Ramos (cell line): ENCODE results near the gene SLC11A2.
"Not testable (repeated sequence)": the region's sequence is repeated elsewhere in the genome, so short reads cannot be mapped to it uniquely, and the experiment has no call there.

ENCODE experiments used
- in situ Hi-C: fragments of 300-500 bp; cut with MboI; formaldehyde crosslinking; loops from one replicate; pipeline ENCODE4 v1.14.3; 2022; ENCODE audit warnings: low sequenced_read_pairs; ENCODE audit not compliant: unreplicated experiment

SLC11A2 gene

DNA sequence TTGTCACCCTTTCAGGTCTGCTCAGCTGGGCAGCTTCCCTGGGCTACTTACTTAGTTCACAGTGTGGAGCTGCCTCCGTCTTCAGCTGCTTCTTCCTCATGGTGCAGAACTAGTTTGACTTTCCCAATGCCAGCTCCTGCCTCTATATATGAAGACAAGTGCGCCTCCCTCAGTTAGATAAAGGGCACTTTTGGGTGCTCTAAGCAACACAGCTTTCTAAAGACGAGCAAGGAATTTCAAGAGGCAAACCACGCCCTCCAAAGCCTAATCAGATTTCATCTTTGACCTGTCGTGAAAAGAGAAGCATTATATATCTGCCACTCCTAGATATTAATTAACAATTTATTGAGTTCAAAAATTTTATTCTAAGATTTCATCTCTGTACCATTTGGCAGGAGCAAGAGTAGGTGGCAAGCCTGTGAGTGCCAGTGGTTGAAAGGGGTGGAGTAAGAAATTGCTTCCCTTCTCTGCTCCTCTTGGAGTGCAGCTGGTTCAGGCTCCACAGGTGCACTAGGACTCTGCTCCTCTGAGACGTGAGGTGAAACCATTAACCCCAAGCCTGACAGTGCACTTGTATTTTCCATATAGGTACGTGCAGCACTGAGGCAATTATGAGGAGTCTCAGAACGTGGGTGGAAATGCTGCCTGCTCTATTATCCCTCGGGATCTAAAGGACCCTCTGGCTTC, 2.1 kb upstream of the SLC11A2 start:
- in situ Hi-C loops = loop anchor here (10.0 kb wide), 1 partner anchor 203 kb away; no protein-coding TSS in a partner anchor

DNA sequence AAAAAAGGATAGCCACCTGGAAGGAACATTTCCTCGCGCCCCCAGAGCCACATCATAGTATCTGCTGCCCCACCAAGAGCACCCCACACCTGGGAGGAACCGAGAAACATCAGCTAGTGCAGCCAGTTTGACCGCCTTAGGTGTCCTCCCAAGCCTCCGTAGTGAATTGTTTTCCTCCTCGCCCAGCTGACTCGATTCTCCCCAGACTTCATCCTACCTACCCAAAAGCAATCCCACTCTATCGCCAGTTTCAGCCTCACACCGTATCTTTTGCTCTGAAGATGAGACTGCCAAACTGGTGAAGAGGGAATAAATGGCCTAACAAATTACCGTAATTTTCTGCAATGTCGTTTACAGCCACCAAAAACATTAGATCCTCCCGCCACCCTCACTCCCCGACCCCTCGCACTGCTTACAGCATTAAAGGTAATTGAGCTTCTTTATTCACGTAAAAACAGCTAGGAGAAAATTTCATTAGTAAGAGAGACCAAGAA, 1.2 kb upstream of the SLC11A2 start:
- in situ Hi-C loops = loop anchor here (10.0 kb wide), 1 partner anchor 203 kb away; no protein-coding TSS in a partner anchor

DNA sequence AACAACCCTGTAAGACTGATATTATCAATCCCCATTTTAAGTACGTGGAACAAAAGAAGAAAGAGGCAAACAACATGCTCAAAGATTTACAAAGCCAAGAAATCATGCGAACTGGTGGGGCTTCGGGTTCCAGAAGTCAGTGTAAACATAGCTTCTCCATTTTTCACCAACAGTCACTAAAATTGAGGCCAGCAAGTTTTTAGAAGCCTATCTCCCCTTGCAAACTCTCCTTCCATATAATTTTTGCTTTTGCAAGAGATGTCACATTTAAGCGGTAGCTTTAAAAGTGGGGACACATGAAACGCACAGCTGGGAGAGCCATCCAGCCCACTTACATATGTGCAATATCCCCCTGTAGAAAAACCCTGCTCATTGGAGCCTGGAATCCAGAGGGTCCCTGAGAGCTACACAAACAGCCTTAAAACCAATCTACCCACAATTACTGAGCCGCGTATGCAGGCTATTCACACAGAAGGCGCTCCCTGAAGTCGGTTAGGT, 797 bp downstream of the SLC11A2 start:
- in situ Hi-C loops = loop anchor here (10.0 kb wide), 1 partner anchor 201 kb away; no protein-coding TSS in a partner anchor

DNA sequence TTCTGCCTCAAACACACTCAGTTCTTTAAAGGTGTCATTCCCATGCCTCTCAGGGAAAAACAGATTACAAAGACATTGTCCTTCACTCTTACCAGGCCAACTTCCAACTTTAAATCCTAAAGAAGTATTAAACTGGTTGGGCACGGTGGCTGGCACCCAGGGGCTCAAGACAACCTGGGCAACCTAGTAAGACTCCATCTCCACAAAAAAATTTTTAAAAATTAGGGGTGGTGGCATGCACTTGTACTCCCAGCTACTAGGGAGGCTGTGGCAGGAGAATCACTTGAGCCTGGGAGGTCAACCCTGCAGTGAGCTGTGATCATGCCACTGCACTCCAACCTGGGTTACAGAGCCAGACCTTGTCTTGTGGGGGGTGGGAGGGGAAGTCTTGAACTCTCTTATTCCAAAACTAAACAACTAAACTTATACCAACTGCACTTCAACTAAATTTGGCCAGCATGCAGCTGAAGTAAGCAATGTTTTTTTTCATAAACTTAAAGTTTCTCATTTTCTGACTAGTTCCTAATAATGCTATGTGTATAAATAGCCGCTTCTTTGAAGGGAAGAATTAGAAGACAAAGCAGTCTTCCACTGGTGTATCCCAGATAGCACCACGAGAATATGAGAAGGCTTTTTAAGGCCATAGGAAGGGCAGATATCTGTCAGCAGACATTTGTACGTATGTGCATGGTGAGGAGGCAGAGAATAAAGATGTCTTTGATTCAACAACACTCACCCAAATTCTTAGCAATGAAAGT, 2.4 kb downstream of the SLC11A2 start:
- in situ Hi-C loops = loop anchor here (10.0 kb wide), 1 partner anchor 199 kb away; no protein-coding TSS in a partner anchor

DNA sequence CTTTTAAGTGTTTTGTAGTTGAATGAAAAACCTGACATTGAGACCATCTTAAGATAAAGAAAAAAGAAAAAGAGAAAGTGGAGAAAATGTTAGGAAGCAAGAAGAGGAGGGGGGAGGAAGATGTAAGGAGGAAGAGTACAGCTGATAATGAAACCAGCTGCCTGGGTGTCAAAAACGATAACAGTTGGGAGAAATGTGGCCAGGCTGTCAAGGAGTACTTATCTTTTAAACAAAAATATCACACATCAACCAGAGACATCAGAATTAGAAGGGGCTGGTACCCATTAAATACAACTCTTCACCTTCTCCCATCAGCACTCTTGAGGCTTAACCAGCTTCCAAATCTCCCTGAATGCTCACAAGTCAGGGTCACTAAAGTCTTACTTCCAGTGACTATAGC, 4.5 kb downstream of the SLC11A2 start:
- in situ Hi-C loops = loop anchor here (10.0 kb wide), 1 partner anchor 197 kb away; no protein-coding TSS in a partner anchor

DNA sequence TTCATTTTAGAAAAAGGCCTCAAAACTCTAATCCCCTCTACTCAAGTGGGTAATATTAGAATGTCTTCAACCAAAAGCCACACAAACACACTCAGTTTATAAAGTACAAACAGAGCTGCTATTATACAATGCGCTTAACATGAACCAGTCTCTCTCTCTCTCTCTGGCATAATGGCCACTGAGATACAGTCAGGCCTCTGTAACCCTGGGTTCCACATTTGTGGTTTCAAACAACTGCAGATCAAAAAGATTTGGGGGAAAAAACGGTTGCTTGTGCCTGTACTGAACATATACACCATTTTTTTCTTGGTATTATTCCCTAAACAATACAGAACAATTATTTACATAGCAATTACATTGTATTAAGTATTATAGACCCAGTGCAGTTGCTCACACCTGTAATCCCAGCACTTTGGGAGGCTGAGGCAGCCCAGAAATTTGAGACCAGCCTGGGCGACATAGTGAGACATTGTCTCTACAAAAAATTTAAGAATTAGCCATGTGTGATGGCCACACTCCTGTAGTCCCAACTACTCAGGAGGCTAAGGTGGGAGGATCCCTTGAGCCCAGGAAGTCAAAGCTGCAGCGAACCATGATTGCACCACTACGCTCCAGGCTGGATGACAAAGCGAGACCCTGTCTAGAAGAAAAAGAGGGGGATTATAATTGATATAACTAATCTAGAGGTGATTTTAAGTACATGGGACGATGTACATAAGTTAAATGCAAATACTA, 5.6 kb downstream of the SLC11A2 start:
- in situ Hi-C loops = loop anchor here (10.0 kb wide), 1 partner anchor 196 kb away; no protein-coding TSS in a partner anchor

DNA sequence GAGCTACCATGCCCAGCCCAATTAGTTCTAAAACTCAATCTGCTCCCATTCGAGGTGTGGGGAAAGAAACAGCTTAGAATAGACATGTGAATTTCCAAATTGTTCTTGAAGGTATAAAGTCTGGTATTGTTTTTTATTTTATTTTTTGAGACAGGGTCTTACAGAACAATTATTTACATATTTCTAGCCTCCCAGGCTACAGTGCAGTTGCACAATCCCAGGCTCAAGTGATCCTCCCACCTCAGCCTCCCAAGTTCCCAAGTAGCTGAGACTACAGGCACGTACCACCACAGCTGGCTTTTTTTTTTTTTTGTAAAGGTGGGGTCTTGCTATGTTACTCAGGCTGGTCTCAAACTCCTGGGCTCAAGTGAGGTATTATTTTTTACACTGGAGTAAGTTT, 6.3 kb downstream of the SLC11A2 start:
- in situ Hi-C loops = loop anchor here (10.0 kb wide), 1 partner anchor 195 kb away; no protein-coding TSS in a partner anchor

DNA sequence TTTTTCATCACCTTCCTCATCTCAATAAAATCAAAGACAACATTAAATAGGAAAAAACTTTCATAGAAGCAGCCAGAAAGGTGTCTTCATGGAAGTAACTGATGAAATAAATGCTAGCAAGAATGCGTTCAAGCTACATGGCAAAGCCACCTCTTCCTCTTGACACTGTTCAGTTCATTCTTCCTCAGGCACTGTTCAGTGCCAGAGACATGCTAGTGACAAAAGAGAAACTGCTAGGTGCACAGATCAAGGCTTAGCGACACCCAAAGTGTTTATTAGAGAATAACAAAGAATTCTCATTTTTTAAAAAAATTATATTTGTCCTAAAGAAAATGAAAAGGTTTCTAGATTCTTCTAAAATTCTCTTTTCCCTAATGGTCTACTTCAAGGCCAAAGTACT, 7.2 kb downstream of the SLC11A2 start:
- in situ Hi-C loops = no loop called here

DNA sequence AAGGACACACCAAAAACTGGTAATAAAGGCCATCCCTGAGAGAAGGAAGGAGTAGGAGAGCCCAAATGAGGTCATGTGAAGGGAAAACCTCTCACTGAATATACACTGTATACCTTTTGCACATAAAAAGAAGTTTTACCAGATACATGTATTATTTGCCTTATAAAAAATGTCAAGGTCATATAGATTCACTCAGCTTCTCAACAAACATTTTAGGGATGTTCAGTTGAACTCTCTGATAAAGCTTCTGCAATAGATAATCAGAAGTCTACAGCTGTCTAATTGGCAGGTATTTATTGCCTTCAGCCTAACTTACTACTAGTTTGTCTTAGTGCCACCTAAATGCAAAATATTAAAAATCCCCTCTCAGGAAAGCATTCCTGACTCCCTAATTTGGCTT, 8.7 kb downstream of the SLC11A2 start:
- in situ Hi-C loops = no loop called here

DNA sequence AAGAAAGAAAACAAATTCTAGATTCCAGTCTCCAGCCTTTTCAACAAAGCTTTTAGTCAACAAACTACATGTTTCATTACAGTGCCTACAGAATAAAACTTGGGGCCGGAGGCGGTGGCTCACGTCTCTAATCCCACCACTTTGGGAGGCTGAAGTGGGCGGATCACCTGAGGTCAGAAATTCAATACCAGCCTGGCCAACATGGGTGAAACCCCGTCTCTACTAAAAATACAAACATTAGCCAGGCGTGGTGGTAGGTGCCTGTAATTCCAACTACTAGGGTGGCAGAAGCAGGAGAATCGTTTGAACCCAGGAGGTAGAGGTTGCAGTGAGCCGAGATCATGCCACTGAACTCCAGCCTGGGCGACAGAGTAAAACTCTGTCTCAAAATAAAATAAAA, 11.7 kb downstream of the SLC11A2 start:
- in situ Hi-C loops = not testable (repeated sequence)

DNA sequence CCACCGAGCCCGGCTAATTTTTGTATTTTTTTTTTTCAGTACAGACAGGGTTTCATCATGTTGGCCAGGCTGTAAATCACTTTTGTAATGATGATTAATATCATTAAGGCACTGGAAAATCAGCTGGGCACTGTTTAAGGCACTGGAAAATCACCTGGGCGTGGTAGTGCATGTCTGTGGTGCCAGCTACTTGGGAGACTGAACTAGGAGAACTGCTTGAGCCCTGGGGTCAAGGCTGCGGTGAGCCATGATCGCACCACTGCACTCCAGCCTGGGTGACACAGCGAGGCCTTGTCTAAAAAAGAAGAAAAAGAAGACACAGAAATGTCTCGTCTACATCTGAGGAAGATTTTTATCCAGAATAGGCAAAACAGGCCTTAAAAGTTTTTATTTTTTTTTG, 12.7 kb downstream of the SLC11A2 start:
- in situ Hi-C loops = no loop called here

DNA sequence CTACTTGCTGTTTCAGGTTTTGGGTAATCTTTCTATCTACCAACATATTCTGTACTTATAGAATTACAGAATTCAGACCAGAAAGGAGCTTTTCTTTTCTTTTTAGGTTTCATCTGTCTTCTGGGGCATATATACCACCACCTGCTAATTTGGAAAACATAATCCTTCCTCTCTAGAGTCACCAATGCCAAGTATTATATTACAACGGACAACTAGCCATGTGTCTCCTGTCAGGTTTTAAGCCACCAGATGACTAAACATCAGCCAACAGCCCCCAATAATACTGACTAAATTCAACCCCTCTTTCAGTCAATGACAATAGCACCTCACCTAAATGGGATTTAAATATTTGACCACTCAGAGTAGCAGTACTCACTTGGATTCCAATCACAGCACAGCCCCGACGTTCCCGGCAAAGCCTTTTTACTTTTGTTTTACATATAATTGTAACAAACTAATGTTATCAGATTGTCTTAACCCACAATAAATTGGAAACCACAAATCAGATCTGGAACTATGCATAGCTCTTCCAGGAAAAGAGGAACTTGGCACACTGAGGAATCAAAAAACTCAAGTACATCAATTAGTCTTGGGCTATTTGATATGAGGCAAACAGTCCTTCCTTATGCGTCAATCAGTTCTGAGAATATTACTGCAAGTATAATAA, 13.5 kb downstream of the SLC11A2 start:
- in situ Hi-C loops = no loop called here

DNA sequence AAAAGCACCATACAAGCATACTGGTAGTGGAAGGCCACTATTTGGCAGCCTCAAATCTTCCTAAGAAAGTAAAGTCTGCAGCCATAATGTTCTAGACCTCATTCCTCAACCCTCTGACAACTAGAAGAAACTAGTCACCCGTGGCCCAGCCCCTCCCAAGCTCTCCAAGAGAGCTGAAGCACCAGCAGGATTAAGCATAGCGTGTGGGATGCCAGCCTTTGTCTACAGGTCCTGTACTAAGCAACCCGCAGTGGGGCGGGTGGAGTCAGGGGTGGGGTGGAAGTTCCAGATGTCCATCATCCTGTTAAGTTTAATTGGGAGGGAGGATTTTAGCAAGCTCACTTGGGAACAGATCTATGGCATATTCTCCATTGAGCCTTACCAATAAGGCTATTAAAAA, 14.2 kb downstream of the SLC11A2 start:
- in situ Hi-C loops = no loop called here

DNA sequence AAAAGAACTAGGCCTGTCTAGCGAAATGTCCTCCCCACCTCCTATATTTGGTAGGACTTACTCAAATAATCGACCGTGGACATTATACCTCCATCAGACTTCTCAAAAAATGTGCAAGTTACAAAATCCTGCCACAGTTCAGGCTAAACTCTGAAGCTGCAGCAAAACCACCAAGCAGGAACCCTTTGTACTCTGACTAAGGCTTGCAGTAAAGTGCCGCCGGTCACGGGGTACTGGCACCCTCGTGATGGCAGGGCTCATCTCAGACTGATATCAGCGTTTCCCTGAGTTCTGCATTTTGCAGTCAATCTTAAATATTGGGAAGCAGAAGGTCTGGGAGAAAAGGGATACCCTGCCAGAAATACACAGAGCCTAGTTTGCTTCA, 17.1 kb downstream of the SLC11A2 start:
- in situ Hi-C loops = no loop called here

DNA sequence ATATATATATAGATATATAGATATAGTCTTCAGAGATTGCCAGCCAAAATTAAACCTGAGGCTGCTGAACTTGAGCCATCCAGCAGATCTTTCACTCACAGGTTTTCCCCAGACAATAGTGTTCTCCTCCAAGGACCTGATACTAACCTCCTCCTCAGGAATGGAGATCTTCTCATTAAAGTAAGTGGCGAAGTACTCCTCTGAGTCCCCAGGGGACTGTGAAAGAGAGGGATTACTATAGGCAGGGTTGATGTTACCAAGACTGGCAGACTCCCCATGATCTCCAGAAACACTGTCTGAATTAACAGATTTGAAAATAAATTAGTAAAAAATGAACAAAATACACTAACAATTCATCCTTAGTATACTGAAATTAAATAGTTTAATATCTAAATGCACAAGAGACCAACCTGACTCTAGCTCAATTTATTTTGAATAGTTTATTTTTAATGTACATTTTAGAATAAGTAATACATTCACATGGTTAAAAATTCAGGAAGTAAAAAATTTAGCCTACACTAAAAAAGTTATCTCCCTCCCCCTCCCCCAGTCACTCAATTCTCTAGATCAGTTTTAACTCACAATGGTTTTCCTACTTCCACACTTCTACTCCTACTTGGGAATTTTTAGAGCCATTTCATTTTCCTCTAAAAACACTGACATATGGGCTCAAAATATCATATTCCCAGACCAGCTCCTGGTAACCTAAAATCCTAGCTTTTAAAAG, 17.7 kb downstream of the SLC11A2 start:
- in situ Hi-C loops = no loop called here

DNA sequence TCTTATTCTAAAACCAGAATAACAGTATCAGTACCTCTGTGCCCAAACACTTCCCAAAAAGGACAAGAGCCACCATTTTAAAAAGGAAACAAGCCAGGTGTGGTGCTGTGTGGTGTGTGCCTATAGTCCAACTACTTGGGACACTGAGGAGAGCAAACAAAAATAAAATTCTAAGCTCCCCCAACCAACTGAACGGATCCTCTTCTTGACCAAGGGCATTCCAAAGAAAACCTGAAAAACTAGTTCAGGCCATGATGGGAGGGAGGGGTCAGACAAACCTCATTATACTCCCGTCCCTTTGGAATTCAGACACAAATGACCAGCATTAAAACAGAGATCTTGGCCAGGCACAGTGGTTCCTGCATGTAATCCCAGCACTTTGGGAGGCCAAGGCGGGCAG, 20.5 kb downstream of the SLC11A2 start:
- in situ Hi-C loops = no loop called here

DNA sequence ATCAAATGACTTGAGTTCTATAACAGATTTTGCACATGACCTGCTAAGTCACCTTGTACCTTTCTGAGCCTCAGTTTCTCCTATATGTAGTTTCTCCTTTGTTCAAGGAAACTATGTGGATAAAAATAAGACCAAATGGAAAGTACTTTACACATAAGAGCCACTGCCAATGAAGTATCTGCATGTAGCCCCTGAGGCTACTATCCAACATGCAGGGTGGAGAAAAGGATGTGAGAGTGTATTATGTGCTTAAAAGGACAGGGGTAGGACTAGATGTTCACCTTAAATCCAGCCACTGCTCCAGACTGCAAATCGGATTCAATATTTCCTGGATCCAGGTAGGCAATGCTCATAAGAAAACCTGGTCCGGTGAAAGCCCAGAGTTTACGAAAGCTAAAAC, 21.2 kb downstream of the SLC11A2 start:
- in situ Hi-C loops = no loop called here

DNA sequence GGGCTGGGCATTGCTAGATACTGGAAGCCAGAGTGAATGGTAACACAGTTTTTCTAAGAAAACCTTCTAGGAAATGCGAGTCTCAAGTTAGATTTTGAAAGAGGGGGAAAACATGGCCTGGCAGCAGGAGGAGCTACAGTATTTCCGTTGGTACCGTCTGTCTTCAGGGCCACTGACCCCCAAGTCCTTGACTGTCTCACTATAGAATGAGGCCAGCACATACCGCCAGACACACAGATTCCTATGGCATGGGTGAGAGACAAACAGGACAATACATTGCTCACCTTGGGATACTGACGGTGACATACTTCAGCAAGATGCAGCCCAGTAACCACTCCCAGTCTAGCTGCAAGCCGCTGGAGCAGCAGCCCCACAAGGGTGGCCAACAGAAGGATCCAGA, 21.7 kb downstream of the SLC11A2 start:
- in situ Hi-C loops = no loop called here

DNA sequence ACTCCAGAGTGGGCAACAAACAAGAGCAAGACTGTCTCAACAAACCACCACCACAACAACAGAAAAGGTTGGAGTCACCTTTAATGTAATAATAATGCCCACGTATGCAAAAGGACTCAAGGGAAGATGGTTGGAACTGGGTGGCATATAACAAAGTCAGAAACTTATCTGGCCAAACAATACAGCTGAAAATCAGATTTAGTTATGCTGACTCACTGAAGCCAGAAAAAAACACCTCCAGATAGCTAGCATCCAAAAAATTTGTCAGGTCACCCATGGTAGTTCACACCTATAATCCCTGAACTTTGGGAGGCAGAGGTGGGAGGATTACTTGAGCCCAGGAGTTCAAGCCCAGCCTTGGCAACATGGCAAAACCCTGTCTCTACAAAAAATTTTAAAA, 24.4 kb downstream of the SLC11A2 start:
- in situ Hi-C loops = no loop called here
